Lung microvascular endothelial cell (primary cell): ENCODE measurements around the gene KRT10. TPM values are rescaled to one million over a fixed set of nuclear protein-coding genes. Genes with fewer than 3 reads are reported as not detected.

Experiments used
- total RNA-seq: library from RNA; depleted of rRNA; stranded (reverse); fragments of >200 nt; gene quantifications from 2 replicates; pipeline ENCODE4 v1.2.1, GENCODE V29; 2014

KRT10 gene
- total RNA-seq, 1 donor from 2014 or later = 1.6 TPM

Other genes starting within 250 kb of the KRT10 start
- gene SMARCE1, start 174.8 kb downstream of the KRT10 start, total RNA-seq = 52.8 and 63.0 TPM in 2 replicates
- not detected in 2 replicates for gene KRT222, start 157.4 kb downstream of the KRT10 start, total RNA-seq
- not detected in 2 replicates for gene KRT24, start 118.9 kb downstream of the KRT10 start, total RNA-seq
- gene KRT25, start 67.3 kb downstream of the KRT10 start, total RNA-seq = not detected in 2 replicates
- gene KRT26, start 50.4 kb downstream of the KRT10 start, total RNA-seq = not detected in 2 replicates
- not detected in 2 replicates for gene KRT27, start 40.1 kb downstream of the KRT10 start, total RNA-seq
- not detected in 2 replicates for gene KRT28, start 22.7 kb downstream of the KRT10 start, total RNA-seq
- gene KRT12, start 44.6 kb upstream of the KRT10 start, total RNA-seq = not detected in 2 replicates
- not detected in 2 replicates for gene KRT20, start 62.6 kb upstream of the KRT10 start, total RNA-seq
- gene KRT23, start 115.0 kb upstream of the KRT10 start, total RNA-seq = under 0.01 and 1.6 TPM in 2 replicates
- gene KRT39, start 144.3 kb upstream of the KRT10 start, total RNA-seq = not detected in 2 replicates
- not detected in 2 replicates for gene KRT40, start 161.7 kb upstream of the KRT10 start, total RNA-seq
- not detected in 2 replicates for gene KRTAP3-3, start 171.6 kb upstream of the KRT10 start, total RNA-seq
- gene KRTAP3-2, start 177.3 kb upstream of the KRT10 start, total RNA-seq = not detected in 2 replicates
- gene KRTAP3-1, start 186.5 kb upstream of the KRT10 start, total RNA-seq = not detected in 2 replicates
- not detected in 2 replicates for gene KRTAP1-5, start 204.6 kb upstream of the KRT10 start, total RNA-seq
- not detected in 2 replicates for gene KRTAP1-4, start 207.6 kb upstream of the KRT10 start, total RNA-seq
- gene KRTAP1-3, start 212.3 kb upstream of the KRT10 start, total RNA-seq = not detected in 2 replicates
- not detected in 2 replicates for gene KRTAP1-1, start 218.8 kb upstream of the KRT10 start, total RNA-seq
- gene KRTAP2-1, start 224.7 kb upstream of the KRT10 start, total RNA-seq = not detected in 2 replicates
- gene KRTAP2-2, start 232.6 kb upstream of the KRT10 start, total RNA-seq = not detected in 2 replicates
- gene KRTAP2-3, start 237.5 kb upstream of the KRT10 start, total RNA-seq = not detected in 2 replicates
- not detected in 2 replicates for gene KRTAP2-4, start 243.3 kb upstream of the KRT10 start, total RNA-seq